Stimulated activated CD4-positive, alpha-beta T cell treated with anti-CD3 and anti-CD28 coated beads, Interleukin-15, amount 100 ng/mL, for 1 hour (primary cell): Measurements from ENCODE around the gene E2F1.

ENCODE experiments used
- DNase-seq, 2 donors: peaks; one replicate each; pipeline ENCODE4 v3.0.0-alpha.2; 2020; ENCODE audit warnings: low read depth in 1 of 2, low spot score in 1 of 2

E2F1 gene

GRCh38 chr20:33687993-33688937, 2.1 kb upstream of the E2F1 start:
- DNase-seq, result no peak

- DNase-seq, result no peak
These were observed 1.3 kb upstream of the E2F1 start for GRCh38 chr20:33687370-33687915.

GRCh38 chr20:33686984-33687366, 790 bp upstream of the E2F1 start:
- DNase-seq, result no peak

DNA sequence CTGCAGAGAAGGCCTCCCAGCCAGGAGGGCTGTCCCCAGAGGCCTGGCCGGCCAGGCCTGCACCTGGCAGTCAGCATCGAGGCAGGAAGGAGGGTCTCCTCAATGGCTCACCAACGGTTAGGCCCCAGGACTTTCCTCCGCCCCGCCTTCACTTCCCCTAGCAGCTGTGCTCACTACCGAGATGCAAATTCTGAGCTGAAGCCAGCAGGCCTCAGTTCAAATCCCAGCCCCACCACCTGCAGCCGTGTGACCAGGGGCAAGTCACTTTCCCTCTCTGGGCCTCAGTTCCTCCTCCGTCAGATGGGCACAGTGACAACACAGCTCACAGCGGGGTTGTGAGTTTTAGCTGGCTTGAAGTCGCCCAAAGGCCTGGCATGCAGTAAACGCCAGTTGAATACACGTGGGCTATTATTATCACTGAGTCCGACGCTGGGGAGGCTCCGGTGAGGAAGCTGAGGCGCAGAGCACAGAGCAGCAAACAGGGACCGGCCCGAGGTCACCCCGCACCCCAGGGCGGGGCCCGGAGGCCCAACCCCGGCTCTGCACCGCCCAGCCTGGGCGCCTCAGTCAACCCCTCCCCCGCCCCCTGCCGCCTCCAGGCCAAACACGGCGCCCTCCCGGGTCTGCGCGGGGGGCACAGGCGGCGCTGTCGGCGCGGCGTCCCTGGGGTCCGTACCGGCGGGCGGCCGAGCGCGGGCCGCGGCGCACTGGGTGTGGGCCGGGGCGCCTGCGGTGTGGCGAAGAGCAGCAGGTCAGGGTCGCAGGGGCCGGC, 671 bp downstream of the E2F1 start:
- peak in 1 of 2 donors; percentile 51 for DNase-seq

DNA sequence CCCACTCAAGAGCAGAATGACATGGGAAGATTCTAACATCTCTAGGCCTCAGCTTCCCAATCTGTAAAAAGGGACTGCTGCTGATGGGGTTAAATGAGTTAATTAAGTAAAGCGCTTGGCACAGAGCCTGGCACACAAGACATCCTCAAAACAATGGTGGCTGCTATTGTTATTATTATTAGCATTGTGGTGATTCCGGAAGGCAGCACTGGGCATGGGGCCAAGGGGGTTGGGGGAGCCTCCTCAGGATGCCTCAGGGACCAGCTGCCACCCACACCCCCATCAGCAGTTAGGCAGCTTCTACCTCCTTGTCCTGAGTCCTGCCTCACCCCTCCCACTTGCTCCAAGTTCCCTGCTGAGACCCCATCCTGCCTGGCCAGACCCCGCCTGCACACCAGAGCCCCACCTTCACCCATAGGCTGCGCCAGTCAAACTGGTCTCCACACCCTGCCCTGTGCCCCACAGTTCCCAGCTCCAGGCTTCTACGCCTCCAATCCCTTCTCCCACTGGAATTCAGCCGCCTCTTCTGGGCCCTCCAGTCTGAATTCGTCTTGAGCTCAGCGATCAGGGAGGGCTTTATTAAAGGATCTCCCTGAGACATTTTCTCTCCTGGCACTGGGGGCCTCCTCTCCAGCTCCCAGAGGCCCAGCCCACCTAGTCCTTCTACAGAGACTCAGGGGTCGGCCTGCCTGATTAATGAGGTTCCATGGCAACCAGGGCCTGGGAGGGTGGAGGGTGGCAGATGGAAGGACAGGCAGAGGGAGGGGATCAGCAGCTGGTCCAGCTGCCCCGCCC, 1.5 kb downstream of the E2F1 start:
- DNase-seq, result no peak

DNA sequence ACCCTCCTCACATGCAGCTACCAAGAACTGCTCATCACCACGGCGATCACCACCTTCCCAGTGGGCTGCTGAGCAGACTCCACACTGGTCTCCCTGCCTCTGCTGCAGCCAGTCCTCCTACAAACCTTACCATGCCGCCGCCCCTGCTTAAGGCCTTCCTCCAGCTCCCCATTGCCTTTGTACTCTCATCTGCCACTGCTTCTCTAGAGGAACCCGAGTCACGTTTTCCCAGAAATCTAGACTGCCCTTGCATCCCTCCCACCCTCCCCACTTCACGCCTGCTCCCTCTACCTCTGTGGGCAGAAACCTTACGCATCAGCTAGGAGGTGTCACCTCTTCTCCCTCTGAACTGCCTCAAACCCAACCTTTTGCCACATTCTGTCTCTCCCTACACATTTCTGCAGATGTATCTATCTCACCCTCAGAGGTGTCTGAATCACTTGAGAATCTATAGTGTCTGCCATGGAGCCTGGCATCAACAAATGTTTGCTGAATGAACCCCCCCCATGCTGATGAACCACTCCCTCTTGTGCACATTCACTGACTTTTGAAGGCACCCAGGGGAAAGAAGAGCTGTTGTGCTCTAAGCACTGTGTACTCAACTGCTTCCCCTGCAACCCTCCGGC, 4.3 kb downstream of the E2F1 start:
- DNase-seq, result no peak

GRCh38 chr20:33681288-33681687, 4.9 kb downstream of the E2F1 start:
- DNase-seq, result no peak

GRCh38 chr20:33680686-33681085, 5.5 kb downstream of the E2F1 start:
- DNase-seq, result no peak

- no peak for DNase-seq
These were observed 6.3 kb downstream of the E2F1 start for GRCh38 chr20:33679758-33680485.

DNA sequence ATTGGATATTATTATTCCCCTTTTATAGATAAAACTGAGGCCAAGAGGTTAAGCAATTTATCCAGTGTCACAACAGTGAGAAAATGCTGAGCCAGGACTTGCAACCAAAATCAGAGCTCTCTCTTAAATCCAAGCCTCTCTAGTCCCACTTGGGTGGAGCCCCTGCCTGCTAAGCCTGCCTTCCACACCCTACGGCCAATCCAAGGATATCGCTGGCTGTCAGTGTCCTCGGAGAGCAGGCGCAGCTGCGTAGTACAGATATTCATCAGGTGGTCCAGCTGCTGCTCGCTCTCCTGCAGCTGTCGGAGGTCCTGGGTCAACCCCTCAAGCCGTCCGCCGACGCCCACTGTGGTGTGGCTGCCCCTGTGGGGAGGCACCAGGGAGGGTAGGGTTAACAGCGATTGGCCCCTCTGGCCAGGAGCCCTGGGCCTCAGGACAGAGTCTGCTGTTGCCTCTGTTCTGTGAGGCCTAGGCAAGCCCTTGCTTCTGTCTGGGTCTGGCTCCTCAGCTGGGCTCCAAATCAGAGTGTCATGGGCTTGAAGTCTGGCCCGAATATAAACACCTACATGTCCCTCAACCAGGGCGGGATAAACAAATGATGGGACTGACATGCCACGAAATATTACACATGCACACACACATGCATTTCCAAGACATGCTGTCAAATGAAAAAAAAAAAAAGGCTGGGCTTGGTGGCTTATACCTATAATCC, 8.0 kb downstream of the E2F1 start:
- DNase-seq, result no peak

- no peak for DNase-seq
These were observed 9.2 kb downstream of the E2F1 start for GRCh38 chr20:33676652-33677645.

DNA sequence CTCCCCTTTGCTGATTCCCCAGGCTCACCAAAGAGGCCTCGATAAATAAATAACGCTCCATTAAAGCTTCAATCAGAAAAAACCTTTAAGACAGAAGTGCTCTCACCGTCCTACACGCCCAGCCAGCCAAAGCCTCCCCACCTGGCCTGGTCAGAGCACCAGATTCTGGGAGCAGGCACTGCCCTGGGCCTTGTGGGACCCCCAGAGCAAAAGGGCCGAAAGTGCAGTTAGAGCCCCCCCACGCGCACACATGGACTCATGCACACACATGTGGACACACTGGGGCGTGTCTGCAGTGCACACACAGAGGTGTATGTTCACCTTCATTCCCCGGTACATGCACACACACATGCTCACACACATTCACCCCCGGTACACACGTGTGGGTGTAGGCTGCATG, 10.1 kb downstream of the E2F1 start:
- DNase-seq, result no peak

GRCh38 chr20:33675136-33675959, 10.8 kb downstream of the E2F1 start:
- no peak for DNase-seq

- DNase-seq, result peak in 1 of 2 donors; percentile 63
These were observed 11.7 kb downstream of the E2F1 start, which contains the start of gene NECAB3 for GRCh38 chr20:33674294-33675135. Gene NECAB3, minus strand, starts transcription at chr20:33674428. Its CDS starts 76 bp downstream, at chr20:33674352.

DNA sequence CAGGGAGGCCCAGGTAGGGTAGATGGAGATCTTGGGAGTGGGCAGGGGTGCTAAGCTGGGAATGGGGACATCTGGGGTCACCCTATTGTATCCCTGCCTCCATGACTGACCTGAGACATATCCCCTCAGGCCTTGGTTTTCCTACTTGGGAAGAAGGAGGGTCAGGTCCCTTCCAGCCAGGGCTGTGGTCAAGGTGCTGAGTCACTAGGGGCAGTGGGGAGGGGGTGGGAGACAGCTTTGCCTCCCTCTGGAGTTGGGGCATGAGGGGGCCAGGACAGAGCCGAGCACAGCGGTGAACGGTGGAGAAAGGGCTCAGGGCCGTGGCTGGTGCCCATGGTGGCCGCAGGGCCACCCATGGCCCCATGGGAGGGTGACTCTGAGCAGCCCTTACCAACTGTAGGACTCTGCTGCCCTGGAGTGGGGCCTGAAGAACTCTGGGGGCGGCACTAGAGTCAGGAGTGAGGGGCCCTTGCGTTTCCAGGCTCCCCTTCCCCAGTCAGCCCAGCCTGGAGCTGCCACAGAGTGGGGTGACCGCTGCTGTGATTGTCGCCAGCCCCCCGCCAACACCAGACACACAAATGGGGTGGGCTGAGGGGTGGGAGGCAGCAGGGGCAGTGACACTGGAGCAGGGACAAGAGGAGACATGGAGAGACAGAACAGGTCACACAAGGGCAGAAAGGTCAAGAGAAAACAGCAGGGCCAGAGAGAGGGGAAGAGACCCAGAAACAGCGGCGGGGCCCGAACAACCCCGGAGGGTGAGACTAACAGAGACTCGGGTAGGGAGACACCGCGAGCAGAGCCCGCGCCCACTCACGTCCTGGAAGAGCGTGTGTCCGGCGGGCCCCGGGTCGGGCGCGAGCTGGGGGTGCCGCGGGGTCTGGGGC, 12.5 kb downstream of the E2F1 start:
- no peak for DNase-seq
